ENCODE measurements around the gene XAGE5.
"Not testable (repeated sequence)": the region's sequence is repeated elsewhere in the genome, so short reads cannot be mapped to it uniquely, and the experiment has no call there.

Gene XAGE5

GRCh38 chrX:52811065-52811625 is at the start of gene XAGE5:
Gene XAGE5, plus strand, starts transcription at chrX:52811287. Its CDS starts 1,280 bp downstream, at chrX:52812567.
- no peak for TF ChIP-seq CTCF (IDR thresholded peaks at IDR 0.05; ENCODE audit: low read depth, low read length)
- no peak within 1 kb of the TSS for H3K4me3 ChIP-seq (ENCODE audit: low read depth, low read length)
- no peak for DNase-seq (ENCODE audit: low read depth, low spot score)
- in situ Hi-C loops (cut with HindIII; ENCODE audit: low sequenced_read_pairs): no loop called here

- H3K4me3 ChIP-seq (ENCODE audit: low read depth, low read length); in situ Hi-C loops (cut with HindIII; ENCODE audit: low sequenced_read_pairs); DNase-seq (ENCODE audit: low read depth, low spot score): not testable (repeated sequence)
These were observed 45.1 kb upstream of the XAGE5 start for GRCh38 chrX:52765983-52766382.

GRCh38 chrX:52773504-52773903 is 37.6 kb upstream of the XAGE5 start:
- H3K4me3 ChIP-seq (ENCODE audit: low read depth, low read length); DNase-seq (ENCODE audit: low read depth, low spot score); in situ Hi-C loops (cut with HindIII; ENCODE audit: low sequenced_read_pairs): not testable (repeated sequence)

- H3K4me3 ChIP-seq (ENCODE audit: low read depth, low read length); DNase-seq (ENCODE audit: low read depth, low spot score); in situ Hi-C loops (cut with HindIII; ENCODE audit: low sequenced_read_pairs): not testable (repeated sequence)
These were observed 13.8 kb upstream of the XAGE5 start, which contains the start of gene SPANXN5 for GRCh38 chrX:52797327-52797726. Gene SPANXN5, minus strand, starts transcription at chrX:52797427. Its CDS starts 79 bp downstream, at chrX:52797348.

GRCh38 chrX:52804876-52805275 is 6.2 kb upstream of the XAGE5 start:
- in situ Hi-C loops (cut with HindIII; ENCODE audit: low sequenced_read_pairs); H3K4me3 ChIP-seq (ENCODE audit: low read depth, low read length); DNase-seq (ENCODE audit: low read depth, low spot score): not testable (repeated sequence)

- no peak for DNase-seq (ENCODE audit: low read depth, low spot score)
- no peak for TF ChIP-seq CTCF (IDR thresholded peaks at IDR 0.05; ENCODE audit: low read depth, low read length)
- in situ Hi-C loops (cut with HindIII; ENCODE audit: low sequenced_read_pairs): no loop called here
- no peak overlapping the region for H3K4me3 ChIP-seq (ENCODE audit: low read depth, low read length)
These were observed 8.7 kb downstream of the XAGE5 start for GRCh38 chrX:52819788-52820187.

- no peak for DNase-seq (ENCODE audit: low read depth, low spot score)
- no peak for TF ChIP-seq CTCF (IDR thresholded peaks at IDR 0.05; ENCODE audit: low read depth, low read length)
- in situ Hi-C loops (cut with HindIII; ENCODE audit: low sequenced_read_pairs): no loop called here
- no peak overlapping the region for H3K4me3 ChIP-seq (ENCODE audit: low read depth, low read length)
These were observed 10.1 kb downstream of the XAGE5 start for GRCh38 chrX:52821079-52821760.

- H3K4me3 ChIP-seq (ENCODE audit: low read depth, low read length): no peak overlapping the region
- no peak for TF ChIP-seq CTCF (IDR thresholded peaks at IDR 0.05; ENCODE audit: low read depth, low read length)
- in situ Hi-C loops (cut with HindIII; ENCODE audit: low sequenced_read_pairs): no loop called here
- no peak for DNase-seq (ENCODE audit: low read depth, low spot score)
These were observed 13.5 kb downstream of the XAGE5 start for GRCh38 chrX:52824608-52825007.

- H3K4me3 ChIP-seq (ENCODE audit: low read depth, low read length): no peak overlapping the region
- no peak for TF ChIP-seq CTCF (IDR thresholded peaks at IDR 0.05; ENCODE audit: low read depth, low read length)
- no peak for DNase-seq (ENCODE audit: low read depth, low spot score)
- in situ Hi-C loops (cut with HindIII; ENCODE audit: low sequenced_read_pairs): no loop called here
These were observed 19.5 kb downstream of the XAGE5 start for GRCh38 chrX:52830551-52830950.

All from astrocyte of the spinal cord (primary cell).